HCT116 (cell line): ENCODE results near the gene RUNX2.

ENCODE experiments used
- EGR1 ChIP-seq: IDR thresholded peaks from 2 replicates; pipeline ENCODE4 v1.6.1; 2012; ENCODE audit warnings: low read depth
- EZH2 ChIP-seq: fragments of 200-600 bp; sonication (generic); IDR thresholded peaks from 2 replicates; pipeline ENCODE4 v1.6.1; 2017; ENCODE audit warnings: antibody characterized with exemption, mixed run types
- EZH2phosphoT487 ChIP-seq: fragments of 200-600 bp; IDR thresholded peaks from 2 replicates; pipeline ENCODE4 v1.6.1; 2018; ENCODE audit warnings: antibody characterized with exemption, borderline replicate concordance
- POLR2A ChIP-seq: IDR thresholded peaks from 2 replicates; pipeline ENCODE4 v1.7.0; 2011; ENCODE audit warnings: borderline replicate concordance; ENCODE audit not compliant: insufficient read depth, insufficient read length; ENCODE audit errors: extremely low read depth
- RAD21 ChIP-seq: IDR thresholded peaks from 2 replicates; pipeline ENCODE4 v1.6.1; 2012; ENCODE audit warnings: low read depth, mild to moderate bottlenecking
- SIN3A ChIP-seq: IDR thresholded peaks from 2 replicates; pipeline ENCODE4 v1.6.1; 2012; ENCODE audit warnings: low read depth
- SP1 ChIP-seq: IDR thresholded peaks from 2 replicates; pipeline ENCODE4 v1.6.1; 2012; ENCODE audit warnings: low read depth
- SRF ChIP-seq: IDR thresholded peaks from 2 replicates; pipeline ENCODE4 v1.6.1; 2012; ENCODE audit warnings: low read depth
- TCF7L2 ChIP-seq: IDR thresholded peaks from 2 replicates; pipeline ENCODE4 v1.7.0; 2011; ENCODE audit warnings: borderline replicate concordance, inconsistent platforms; ENCODE audit not compliant: insufficient read depth, insufficient read length; ENCODE audit errors: extremely low read depth
- ZFX ChIP-seq: fragments of 450-650 bp; IDR thresholded peaks from 2 replicates; pipeline ENCODE4 v1.6.1; 2017
- TF ChIP-seq, protein P1 (sequence below), 3 experiments: fragments of 200-600 bp in 1 of 3; sonication (generic) in 1 of 3; IDR thresholded peaks in 2 of 3; conservative IDR thresholded peaks in 1 of 3; 2 replicates each; pipeline ENCODE4 v1.5.1; 2012 to 2017; ENCODE audit warnings: low read depth in 2 of 3, low read length in 2 of 3, antibody characterized with exemption in 1 of 3, borderline replicate concordance in 1 of 3, control low read depth in 1 of 3, mild to moderate bottlenecking in 1 of 3, mixed read lengths in 1 of 3, mixed run types in 1 of 3, moderate library complexity in 1 of 3; ENCODE audit not compliant: insufficient read depth in 1 of 3
- TF ChIP-seq, protein P2 (sequence below): IDR thresholded peaks from 2 replicates; pipeline ENCODE4 v1.6.1; 2012

DNA sequence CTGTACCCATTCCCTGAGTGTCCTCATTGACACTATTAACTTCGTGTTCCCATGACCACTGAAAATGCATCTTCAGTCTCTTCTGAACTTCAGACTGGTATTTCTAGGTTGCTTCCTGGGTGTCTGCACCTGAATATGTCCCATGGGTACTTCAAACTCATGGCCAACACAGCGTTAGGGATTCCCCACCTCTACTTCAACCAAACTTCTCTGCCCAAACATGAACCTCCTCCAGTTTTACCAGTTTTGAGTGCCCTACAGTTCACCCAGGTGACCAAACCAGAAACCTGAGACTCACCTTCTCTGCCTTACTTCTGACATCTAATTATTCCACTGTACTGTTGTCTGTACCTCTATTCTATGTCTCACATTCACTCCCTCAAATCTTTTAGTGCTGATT is 149.1 kb downstream of the RUNX2 start:
- TF ChIP-seq POLR2A (no peak), SP1 (no peak), EZH2 (no peak), RAD21 (no peak), TCF7L2 (no peak), SRF (no peak), EZH2phosphoT487 (no peak), EGR1 (no peak), SIN3A (no peak), ZFX (no peak)
- TF ChIP-seq, protein P1, sequence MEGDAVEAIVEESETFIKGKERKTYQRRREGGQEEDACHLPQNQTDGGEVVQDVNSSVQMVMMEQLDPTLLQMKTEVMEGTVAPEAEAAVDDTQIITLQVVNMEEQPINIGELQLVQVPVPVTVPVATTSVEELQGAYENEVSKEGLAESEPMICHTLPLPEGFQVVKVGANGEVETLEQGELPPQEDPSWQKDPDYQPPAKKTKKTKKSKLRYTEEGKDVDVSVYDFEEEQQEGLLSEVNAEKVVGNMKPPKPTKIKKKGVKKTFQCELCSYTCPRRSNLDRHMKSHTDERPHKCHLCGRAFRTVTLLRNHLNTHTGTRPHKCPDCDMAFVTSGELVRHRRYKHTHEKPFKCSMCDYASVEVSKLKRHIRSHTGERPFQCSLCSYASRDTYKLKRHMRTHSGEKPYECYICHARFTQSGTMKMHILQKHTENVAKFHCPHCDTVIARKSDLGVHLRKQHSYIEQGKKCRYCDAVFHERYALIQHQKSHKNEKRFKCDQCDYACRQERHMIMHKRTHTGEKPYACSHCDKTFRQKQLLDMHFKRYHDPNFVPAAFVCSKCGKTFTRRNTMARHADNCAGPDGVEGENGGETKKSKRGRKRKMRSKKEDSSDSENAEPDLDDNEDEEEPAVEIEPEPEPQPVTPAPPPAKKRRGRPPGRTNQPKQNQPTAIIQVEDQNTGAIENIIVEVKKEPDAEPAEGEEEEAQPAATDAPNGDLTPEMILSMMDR (IDR thresholded peaks at IDR 0.05 in 2 of 3, conservative IDR thresholded peaks at IDR 0.05 in 1 of 3; ENCODE audit: borderline replicate concordance in 1 of 3, insufficient read depth in 1 of 3, low read depth in 2 of 3, low read length in 2 of 3), result no peak
- TF ChIP-seq, protein P2, sequence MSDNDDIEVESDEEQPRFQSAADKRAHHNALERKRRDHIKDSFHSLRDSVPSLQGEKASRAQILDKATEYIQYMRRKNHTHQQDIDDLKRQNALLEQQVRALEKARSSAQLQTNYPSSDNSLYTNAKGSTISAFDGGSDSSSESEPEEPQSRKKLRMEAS, result no peak
